ENCODE data around the gene ZBED4.

The ZBED4 gene

DNA sequence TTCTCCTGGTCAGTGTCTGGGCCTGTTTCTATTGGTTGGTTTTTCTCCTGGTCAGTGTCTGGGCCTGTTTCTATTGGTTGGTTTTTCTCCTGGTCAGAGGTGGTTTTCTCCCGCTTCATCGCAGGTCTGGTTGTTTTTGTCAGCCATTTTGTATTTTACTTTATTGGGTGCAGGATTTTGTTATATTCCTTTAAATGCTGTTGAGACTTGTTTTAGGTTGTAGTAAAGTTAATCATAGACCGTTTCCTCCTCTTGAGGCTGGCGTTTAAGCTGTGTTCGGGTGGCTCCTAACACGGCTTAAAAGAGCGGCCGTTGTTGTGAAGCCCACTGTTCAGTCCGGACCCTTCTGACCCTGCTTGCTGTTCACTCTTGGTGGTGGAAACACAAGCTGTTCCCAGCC, 26.2 kb downstream of the ZBED4 start:
- no peak for DNase-seq

GRCh38 chr22:49880281-49880680, 26.6 kb downstream of the ZBED4 start:
- DNase-seq: no peak

GRCh38 chr22:49881856-49882255, 28.2 kb downstream of the ZBED4 start:
- no peak for DNase-seq

DNA sequence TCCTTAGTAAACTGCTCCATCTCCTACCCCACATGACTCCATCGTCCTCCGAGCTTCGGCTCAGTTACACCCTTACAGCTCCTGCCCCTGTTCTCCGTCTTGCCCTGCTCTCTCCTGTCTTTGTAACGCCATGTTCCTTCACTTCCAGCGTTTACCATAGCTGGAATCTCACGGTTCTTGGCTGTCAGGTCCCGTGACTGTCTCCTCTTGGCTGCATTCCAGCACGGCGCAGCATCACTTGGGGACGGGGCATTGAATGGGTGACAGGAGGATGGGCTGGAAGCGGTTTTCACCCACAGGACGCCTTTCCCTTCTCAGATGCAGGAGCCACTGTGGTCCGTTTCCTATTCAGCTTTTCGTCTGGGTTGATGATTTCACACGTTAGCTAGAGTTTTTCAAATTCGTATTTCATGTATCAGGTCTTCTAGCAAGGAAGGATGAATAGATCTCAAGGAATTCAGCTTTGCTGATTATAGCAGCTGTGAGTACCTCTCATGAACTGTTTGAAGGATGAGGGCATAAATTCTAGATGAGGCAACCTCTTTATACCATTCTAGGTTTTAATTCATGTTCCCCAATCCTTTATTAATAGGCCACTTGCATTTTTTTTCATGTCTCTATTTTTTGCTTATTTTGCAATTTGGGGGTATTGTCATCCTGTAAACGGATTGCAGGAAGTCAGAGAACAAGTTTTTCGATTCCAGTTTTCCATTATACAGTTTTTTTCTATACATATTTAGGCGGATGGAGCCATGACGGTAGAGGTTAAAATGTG, 29.1 kb downstream of the ZBED4 start:
- no peak for DNase-seq

GRCh38 chr22:49883294-49883640, 29.6 kb downstream of the ZBED4 start:
- no peak for DNase-seq

DNA sequence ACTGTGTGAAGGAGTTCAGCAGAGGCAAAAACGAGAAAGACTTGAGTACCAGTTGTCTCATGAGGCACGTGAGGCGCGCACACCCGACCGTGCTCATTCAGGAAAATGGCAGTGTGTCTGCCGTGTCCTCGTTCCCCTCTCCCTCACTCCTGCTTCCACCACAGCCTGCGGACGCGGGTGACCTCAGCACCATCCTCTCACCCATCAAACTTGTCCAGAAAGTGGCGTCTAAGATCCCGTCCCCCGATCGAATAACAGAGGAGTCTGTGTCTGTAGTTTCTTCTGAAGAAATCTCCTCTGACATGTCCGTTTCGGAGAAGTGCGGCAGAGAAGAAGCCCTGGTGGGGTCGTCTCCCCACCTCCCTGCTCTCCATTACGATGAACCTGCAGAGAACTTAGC, 30.4 kb downstream of the ZBED4 start:
- DNase-seq: no peak

- no peak for DNase-seq
These were observed 31.0 kb downstream of the ZBED4 start for GRCh38 chr22:49884503-49885260.

DNA sequence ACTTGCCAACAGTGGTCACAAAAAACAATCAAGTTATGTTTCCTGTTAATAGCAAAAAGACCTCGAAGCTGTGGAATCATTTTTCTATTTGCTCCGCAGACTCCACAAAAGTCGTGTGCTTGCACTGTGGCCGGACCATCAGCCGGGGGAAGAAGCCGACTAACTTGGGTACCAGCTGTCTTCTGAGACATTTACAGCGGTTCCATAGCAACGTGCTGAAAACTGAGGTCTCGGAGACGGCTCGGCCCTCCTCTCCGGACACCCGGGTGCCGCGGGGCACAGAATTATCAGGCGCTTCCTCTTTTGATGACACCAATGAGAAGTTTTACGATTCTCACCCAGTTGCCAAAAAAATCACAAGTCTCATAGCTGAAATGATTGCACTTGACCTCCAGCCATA, 31.6 kb downstream of the ZBED4 start:
- no peak for DNase-seq

DNA sequence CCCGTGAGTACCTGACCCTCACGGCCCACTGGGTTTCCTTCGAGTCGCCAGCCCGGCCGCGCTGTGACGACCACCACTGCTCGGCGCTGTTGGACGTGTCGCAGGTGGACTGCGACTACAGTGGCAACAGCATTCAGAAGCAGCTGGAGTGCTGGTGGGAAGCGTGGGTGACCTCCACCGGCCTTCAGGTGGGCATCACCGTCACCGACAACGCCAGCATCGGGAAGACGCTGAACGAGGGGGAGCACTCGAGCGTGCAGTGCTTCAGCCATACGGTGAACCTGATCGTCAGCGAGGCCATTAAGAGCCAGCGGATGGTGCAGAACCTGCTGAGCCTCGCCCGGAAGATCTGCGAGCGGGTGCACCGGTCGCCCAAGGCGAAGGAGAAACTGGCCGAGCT, 32.2 kb downstream of the ZBED4 start:
- no peak for DNase-seq

GRCh38 chr22:49886346-49887063, 32.9 kb downstream of the ZBED4 start:
- DNase-seq: no peak

- DNase-seq: no peak
These were observed 33.4 kb downstream of the ZBED4 start for GRCh38 chr22:49887064-49887451.

DNA sequence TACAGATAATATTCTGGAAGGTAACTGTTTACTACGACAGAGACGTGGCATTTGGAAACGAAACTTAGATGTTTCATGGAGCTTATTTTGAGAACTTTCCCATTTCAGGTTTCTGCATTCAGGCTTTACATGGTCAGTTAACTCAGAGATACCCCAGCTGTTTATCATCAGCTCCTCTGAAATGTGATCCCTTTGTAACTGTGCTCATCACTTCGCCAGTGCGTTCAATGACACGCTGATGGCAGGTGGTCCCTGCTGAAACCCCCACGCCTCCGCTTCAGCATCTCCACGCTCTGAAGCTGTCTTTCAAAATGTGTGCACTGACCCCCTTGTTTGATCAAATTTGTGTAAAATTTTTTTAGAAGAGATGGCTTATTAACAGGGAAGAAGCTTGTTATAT, 34.1 kb downstream of the ZBED4 start:
- DNase-seq: no peak

DNA sequence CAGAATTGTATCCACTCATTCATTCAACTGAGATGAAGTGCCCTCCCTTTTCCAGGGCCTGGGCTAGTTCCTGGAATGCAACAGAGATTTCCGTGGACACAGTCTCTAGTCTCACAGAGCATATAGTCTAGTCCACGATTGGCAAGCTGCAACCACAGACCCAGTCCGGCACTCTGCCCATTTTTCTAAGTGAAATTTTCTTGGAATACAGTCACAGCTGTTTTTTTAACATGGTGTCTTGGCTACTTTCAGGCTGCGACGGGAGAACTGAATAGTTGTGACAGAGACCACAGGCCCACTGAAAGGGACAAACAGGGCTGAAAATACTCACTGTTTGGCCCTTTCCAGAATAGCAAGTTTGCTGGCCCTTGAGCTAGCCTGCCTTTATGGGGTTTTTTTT, 35.4 kb downstream of the ZBED4 start:
- DNase-seq: no peak

DNA sequence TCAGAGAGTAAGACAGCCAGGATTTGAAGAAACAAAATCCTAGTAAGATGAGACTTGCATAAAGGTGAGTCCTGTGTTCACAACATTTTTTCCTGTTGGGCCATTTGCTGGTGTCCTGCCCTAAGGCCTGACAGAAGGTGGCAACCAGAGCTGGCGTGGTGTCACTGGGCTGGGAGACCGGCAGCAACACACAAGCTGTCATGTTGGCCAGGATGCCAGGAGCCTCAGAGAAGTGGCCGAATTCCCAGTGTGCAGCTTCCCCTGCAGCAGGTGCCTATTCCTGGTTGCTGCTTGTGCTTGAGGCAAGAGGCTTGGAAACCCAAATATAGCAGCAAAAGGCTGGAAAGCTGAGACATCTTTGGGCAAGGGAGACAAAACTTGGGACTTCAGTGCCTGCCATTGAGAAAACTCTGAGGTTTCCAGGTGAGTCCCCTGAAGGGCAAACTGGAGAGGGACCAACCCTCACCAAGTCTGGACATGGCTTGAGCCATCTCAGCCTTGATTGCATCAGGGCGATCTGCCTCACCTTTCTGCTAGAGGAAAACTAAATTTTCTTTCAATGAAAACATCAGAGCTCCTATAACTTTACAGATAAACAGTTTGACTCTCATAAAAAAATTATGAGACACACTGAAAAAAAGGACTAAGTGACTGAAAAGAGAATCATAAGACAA, 38.7 kb downstream of the ZBED4 start:
- no peak for DNase-seq

DNA sequence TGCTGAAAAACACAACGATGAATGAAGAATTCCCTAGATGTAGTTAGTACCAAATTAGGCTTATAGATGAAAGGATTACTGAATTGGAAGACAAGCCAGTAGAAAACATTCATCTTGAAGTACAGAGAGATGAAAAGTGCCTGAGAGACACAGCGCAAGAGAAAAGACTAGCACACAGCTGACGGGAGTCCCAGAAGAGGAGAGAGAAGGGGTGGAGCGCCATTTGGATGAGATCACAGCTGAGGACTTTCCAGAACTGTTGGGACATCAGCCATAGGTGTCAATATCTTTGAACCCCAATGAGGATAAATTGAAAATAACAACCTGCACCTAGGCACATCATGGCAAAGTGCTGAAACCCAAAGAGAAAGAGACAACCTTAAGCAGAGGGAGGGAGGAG, 39.4 kb downstream of the ZBED4 start:
- no peak for DNase-seq

DNA sequence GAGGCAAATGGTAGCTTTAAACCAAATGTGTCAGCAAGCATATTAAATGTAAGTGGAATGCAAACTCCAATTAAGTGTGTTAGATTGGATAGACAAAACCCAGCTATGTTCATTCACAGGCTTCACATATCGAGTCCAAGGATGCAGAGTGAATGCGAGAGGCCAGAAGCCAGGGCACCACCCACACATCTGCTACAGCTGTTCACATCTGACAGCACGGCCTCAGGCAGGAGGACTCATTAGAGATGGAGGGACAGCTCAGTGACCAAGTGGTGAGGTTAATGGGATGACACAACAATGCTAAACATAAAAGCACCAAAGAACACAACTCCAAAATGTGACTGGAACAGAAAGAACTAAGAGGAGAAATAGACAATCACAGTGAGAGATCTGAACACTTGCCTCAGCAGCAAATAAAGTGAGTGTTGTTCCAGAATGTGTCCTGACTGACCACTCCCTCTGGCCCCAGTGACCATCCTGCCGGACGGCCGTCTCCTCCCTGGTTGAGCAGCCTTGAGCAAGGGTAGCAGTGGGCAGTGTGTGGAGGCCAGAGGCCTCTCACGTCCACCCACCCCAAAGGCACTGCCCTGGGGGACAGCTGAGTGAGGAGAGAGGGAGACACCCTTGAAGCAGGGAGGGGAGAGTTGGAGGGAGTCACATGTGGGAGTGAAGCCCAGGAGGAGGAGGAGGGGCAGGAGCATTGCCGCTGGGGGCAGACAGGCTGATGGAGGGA, 40.8 kb downstream of the ZBED4 start:
- no peak for DNase-seq

- DNase-seq: no peak
These were observed 42.6 kb downstream of the ZBED4 start for GRCh38 chr22:49896201-49896600.

- DNase-seq: no peak
These were observed 43.5 kb downstream of the ZBED4 start for GRCh38 chr22:49897015-49897684.

- DNase-seq: no peak
These were observed 45.9 kb downstream of the ZBED4 start for GRCh38 chr22:49899530-49899929.

- no peak for DNase-seq
These were observed 47.0 kb downstream of the ZBED4 start for GRCh38 chr22:49900441-49901230.

DNA sequence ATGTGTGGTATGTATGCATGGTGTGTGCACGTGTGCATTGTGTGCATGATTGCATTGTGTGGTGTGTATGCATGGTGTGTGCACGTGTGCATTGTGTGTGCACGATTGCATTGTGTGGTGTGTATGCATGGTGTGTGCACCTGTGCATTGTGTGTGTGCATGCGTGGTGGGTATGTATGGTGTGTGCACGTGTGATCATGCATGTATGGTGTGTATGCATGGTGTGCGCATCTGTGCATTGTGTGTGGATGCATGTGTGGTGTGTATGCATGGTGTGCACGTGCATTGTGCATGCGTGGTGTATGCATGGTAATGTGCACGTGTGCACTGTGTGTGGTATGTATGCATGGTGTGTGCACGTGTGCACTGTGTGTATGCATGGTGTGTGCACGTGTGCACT, 47.8 kb downstream of the ZBED4 start:
- no peak for DNase-seq
